H1 (cell line): ENCODE results near the gene DDB1. TPM values are rescaled to one million over a fixed set of nuclear protein-coding genes. Genes with fewer than 3 reads are reported as not detected.

Experiments used
- CTCF ChIP-seq, 3 experiments: IDR thresholded peaks; 1 replicate in 2 of 3; 2 replicates in 1 of 3; pipeline versions ENCODE4 v1.5.1 to v1.6.1; 2011; ENCODE audit warnings: low read length in 3 of 3, mild to moderate bottlenecking in 3 of 3, inconsistent platforms in 2 of 3, low read depth in 1 of 3, moderate library complexity in 1 of 3; ENCODE audit not compliant: insufficient read depth in 1 of 3; ENCODE audit errors: control extremely low read depth in 1 of 3
- RBBP5 ChIP-seq: IDR thresholded peaks from 2 replicates; pipeline ENCODE4 v1.7.1; 2012; ENCODE audit warnings: low read depth, mild to moderate bottlenecking, inconsistent platforms, low read length, moderate library complexity, borderline replicate concordance
- polyA plus RNA-seq, 7 experiments: library from polyadenylated mRNA; depleted of rRNA in 3 of 7; stranded (reverse) in 5 of 7; unstranded in 2 of 7; fragments of >200 nt in 5 of 7; fragments of 200-250 nt in 2 of 7; gene quantifications; 1 replicate in 5 of 7; 2 replicates in 1 of 7; 4 replicates in 1 of 7; pipeline versions ENCODE4 v1.2.1 to v1.2.3, GENCODE V29; 2011 to 2013; ENCODE audit warnings: missing spikeins in 2 of 7, mixed read lengths in 2 of 7
- total RNA-seq: library from RNA; stranded (reverse); fragmentation: NEBNext Ultra II Directional; extraction: Animal tissue kit (Norgen Biotek cat#: 25700); gene quantifications from 2 replicates; pipeline ENCODE4 v1.2.1, GENCODE V29; 2021

The DDB1 gene
- total and polyA plus RNA-seq, 2 of the 8 experiments (the other 6 are each of a cell fraction or from before 2014, with no cell fraction given): 275 to 306 TPM

GRCh38 chr11:61280883-61281580, 51.9 kb downstream of the DDB1 start (continued):
- TF ChIP-seq CTCF (IDR thresholded peaks at IDR 0.05; ENCODE audit: control extremely low read depth in 1 of 3, insufficient read depth in 1 of 3, low read depth in 1 of 3, low read length in 3 of 3): no peak
- no peak for TF ChIP-seq RBBP5
- TF ChIP-seq, all 59 proteins: peak for 0
